ENCODE data around the gene NOL9.
"Not testable (repeated sequence)": the region's sequence is repeated elsewhere in the genome, so short reads cannot be mapped to it uniquely, and the experiment has no call there.

The NOL9 gene

DNA sequence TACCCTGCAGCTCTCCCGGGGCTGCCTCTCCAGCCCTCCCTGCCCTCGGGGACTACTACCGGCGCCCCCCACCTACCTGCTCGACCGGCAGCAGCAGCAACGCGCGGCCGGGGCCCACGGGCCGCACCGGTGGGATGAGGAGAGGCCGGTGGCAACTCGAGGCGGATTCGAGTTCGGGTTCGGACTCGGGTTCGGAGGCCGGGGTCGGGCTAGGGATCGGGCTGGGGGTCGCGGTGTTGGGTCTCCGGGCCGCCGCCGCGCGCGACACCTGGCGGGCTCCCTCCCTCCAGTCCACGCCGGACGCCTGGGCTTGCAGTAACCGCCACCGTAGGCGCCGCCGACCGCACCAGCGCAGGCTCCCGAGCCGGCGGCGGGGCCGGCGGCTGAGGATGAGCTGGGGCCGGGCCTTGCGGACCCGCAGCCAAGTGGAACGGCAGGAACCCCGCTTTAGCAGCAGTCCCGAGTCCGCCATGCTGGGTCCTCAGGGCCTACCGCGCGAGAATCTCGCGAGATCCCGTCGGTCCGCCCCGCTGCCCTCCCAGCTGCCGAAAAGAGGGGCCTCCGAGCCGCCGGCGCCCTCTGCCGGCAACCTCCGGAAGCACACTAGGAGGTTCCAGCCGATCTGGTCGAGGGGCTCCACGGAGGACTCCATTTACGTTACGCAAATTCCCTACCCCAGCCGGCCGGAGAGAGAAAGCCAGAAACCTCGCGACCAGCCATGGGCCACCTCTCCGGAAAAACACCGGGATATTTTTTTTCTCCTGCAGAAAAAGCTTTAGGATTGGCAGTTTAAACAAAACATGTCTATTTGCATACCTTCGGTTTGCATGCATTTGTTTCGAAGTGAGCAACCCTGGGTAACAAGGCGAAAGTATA, at the start of gene NOL9:
Gene NOL9 (minus strand): TSS at position 483 of the 876 bp plus-strand sequence. CDS start 11 bp downstream, at position 472.
- peak; percentile 95 to 97 (median 97) for DNase-seq

DNA sequence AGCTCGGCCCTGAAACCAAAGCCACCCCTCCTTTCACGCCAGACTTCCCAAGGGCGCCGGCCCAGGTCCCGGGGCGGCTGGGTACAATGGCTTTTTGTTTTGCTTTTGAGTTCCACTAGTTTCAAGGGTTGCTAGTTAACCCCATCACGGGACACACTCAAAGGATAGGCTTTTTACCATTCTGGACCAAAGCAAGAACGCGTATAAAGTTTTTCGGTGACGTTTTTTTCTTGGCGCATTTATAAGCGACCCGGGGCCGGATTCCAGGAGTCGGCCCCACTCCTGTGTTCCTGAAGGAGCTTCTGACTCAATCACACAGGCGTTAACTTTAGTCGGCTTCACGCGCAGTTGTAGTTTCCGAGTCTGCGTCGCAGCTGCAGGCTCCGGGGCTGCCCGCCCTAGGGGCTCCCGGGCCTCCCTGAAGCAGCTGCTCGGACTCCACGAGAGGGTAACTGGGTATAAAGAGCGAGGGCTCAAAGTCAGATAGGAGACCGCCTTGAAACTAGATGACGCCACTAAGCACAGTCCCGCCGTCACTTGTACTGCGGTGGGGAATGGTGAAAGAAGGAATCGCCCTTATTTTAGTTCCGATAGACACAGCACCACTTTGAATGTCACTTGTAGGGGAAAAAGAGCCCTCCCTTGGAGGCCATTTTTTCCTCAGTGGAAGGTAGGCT, 49.1 kb upstream of the NOL9 start:
- DNase-seq, result peak; percentile 68 to 77 (median 71)

DNA sequence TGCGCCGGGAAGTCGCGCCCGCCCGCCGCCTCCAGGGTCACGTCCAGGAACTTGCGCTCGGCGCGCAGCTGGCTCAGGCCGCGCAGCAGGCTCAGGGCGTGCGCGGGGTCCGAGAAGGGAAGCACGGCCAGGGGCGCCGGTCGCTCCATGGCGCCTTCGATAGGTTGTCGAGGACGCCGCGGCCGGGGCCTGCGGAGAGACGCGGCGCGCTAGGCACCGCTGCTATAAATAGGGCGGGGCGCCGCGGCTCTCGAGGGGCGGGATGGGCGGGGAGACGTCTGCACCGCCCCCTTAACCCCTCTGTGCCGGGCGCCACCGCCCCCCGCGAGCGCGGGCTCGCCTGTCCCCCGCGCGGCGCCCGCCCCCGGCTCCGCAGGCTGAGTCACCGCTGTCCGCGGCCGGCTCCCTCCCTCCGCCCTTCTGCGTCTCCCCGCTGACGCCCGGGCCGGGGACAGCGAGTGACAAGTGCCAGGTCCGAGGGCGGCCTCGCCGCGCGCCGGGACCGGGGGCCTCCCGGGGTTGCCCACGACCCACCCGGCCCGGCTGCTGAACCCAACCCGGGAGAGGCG, 48.4 kb upstream of the NOL9 start, which contains the start of gene KLHL21:
Gene KLHL21 (minus strand): TSS at position 201 of the 569 bp plus-strand sequence. CDS start 52 bp downstream, at position 149.
- peak; percentile 94 to 98 (median 97) for DNase-seq

DNA sequence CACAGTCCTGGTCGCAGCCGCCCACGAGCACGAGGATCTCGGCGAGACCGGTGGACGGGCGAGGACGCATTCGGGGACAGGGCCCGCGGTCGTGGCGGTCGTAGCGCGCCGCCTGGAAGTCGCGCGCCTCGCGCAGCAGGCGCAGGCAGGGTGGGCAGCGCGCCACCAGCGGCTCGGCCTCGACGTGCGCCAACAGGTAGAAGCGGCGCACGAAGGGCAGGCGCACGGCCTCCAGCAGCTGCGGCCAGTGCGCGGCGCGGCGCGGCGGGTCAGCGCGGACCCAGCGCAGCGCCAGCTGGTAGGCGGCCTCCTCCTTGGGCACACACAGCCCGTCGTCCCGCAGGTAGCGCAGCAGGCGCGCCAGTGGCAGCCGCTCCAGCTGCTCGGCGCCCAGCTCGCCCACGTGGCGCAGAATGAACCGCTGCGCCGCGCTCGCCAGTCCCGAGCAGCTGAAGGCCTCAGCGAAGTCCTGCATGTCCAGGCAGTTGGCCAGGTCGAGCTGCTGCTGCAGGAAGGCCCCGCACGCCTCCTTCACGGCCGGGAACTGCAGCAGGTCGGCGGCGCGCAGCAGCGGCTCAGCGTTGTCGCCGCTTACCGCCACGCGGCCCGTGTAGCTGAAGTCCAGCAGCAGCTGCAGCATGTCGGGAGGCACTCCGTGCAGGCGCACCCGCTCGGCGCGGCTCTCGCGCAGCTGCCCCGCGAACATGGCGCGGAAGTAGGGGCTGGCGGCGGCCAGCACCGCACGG, 47.8 kb upstream of the NOL9 start:
- DNase-seq, result peak in 2 of 3 donors; percentile 37 to 53

DNA sequence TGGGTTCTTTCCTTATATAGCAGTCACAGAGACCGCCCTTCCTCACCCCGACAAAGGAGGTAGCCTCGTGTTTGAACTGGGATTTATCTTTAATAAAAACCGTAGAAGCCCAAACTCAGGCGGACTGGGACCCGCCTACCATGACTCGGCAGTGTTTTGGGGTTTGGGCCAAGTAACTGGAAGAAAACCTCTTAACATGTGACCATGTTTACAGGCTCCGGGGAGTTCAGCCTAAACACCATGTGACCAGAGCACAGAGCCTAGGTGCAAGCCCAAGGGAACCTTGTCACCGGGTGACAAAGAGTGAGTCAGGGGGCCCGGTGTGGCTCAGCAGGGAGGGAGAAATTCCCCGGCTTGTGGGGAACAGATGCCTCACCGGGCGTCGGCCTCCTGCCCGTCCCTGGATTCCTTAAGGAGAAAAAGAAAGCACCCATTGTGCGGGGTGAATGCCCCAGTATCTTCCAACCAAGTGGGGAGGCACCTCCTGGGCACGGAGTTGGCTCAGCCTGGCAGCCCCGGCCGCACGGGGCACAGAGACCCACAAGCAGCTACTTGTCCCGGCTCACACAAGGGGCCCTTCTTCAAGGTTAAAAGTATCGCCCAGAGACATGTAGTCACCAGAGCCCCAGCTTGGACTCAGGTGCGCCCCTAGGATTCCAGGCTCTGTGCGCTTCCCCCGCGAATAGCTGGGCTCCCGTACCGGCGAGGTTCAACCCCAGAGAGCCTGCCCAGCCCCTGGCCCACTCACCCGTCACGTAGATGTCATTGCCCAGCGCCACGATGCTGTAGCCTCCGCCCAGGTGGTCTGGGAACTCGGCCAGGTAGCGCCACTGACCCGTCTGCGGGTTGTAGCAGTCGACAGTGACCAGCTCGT, 47.0 kb upstream of the NOL9 start:
- DNase-seq, result peak; percentile 93 to 97 (median 94)

DNA sequence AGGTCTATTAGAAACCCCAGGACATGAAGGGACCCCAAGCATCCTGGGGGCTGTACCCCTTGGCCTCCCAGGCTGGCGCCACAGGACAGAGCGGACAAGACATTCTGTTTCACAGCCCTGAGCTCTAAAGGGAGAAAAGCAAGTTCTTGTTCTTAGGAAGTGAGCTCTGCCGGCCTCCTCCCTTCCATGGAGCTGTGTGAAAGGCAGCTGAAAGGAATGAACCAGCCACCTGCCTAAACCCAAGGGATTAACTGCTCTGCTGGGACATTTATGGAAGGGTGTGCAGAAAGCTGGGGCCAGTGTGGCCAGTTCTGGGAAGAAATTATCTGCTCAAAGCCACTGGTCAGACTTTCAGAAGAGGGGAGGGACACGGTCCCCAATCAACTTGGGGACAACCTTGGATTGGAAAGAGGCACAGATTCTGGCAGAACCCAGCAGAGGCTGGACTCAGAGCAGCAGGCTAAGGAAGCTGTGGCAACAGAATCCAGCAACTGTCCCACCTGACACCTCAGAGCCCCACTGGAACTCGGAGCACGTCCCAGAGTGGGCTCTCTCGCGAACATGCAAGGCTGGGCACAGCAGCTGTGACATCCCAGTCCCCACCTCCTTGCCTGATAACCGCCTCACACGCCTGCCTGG, 46.2 kb upstream of the NOL9 start:
- DNase-seq, result peak in 2 of 3 donors; percentile 18 to 27

DNA sequence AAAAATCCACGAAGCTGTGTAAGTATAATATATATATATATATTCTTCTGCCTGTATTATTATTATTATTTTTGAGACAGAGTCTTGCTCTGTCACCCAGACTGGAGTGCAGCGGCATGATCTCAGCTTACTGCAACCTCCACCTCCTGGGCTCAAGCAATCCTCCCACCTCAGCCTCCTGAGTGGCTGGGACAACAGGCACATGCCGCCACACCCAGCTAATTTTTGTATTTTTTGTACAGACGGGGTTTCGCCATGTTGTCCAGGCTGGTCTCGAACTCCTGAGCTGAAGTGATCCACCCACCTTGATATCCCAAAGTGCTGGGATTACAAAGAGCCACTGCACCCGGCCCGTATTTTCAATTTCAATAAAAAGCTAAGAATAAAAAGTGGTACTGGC, 45.7 kb upstream of the NOL9 start:
- DNase-seq, result not testable (repeated sequence)

DNA sequence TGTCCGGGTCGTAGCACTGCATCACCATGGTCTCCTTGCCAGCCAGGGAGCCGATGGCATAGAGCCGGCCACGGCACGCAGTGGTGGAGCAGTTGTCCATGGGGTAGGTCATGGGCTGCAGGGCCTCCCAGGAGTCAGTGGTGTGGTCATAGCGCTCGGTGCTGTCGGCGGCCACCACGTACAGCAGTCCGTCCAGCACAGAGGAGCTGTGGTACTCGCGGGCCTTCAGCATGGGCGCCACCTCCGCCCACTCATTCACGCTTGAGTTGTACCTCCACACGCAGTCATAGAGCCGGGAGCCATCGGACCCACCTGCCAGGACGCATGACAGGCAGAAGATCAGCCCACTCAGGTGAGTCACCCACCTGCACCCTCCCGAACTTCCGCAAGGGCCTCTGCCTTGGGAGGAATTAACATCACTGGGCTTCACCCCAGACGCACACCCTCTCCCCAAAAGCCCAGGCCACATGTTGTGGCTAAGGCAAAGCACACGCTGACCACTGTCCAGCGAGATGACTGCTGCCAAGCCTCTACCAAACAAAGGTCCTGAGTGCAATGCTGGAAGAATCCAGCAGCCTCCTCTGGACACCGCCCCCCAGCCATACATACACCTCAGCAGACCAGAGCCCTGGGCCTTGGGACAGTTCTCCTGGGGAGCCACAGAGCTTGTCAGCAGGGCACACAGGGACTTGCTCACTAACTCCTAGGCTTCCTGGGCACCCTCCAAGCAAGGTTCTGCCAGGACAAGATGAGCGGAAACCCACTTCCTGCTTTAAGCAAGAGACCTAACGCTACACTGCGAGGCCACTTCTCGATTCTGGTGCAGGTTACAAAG, 45.0 kb upstream of the NOL9 start:
- DNase-seq, result peak; percentile 56 to 63 (median 61)

DNA sequence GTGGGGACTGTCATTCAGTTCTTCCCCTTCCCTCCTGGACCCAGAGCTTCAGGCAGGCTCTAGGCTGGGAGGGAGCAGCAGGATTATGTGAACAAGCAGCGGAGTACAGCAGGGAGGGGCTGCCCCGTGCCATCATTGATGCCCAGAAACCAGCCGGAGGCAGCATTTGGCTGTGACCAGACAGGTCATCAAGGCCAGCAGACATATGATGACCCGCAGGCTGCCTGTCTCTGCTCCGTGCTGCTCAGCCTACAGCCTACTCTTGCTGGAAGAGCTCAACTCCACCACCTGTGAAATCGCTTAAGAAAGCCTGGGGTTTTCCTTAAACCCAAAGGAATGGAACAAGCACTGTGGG, 43.4 kb upstream of the NOL9 start:
- DNase-seq, result no peak

DNA sequence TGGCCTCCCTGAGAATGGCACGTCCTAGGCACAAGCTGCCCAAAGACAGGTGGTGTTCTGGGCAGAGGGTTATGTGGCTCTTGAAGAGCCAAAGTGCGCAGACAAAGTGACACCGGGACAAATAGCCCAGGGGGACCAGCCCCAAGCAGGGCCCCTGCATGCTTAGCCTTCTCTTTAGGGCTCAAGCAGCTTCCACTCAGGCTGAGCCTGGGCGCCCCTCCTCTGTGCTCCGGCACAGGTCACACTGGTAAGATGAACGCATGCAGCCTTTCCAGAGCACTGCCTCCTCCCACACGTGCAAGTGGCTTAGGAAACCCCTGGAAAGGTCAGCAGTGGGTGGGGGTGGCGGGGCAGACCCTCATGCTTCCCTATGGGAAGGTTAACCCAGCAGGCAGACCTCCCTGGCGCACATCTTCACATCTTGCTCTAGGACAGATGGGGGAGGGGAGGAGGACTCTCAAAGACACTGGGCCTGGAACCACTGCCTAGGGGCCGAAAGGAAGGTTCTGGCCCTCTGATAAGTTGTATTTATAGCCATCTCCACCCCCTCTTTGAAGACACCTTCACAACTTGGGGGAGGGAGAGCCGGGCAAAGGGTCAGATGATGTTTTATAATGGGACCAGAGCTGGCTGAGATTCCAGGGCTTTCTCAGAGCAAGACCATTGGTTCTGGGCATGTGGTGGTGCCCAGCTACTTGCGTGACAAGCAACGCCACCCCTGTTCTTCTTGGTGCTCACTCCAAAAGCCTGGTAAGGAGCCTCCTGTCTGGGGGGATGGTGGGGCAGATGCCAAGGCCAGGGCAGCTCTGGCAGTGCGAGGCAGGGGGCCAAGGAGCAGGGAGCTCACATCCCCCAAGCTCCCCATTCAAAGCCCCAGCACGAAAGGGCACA, 42.8 kb upstream of the NOL9 start:
- DNase-seq, result no peak

DNA sequence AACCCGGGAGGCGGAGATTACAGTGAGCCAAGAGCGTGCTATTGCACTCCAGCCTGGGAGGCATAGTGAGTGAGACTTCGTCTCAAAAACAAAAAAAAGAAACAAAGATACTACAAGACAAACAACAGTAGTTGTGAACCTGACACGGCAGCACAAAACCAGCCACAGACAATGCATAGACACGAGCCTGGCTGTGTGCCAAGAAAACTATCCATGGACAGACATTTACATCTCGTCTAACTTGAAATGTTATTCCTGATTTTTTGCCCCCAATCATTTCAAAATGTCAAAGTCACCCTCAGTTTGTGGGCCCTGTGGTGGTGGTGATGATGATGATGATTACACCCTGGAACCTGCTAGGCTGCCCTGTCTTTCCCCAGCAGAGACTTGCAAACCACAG, 42.0 kb upstream of the NOL9 start:
- DNase-seq, result no peak

DNA sequence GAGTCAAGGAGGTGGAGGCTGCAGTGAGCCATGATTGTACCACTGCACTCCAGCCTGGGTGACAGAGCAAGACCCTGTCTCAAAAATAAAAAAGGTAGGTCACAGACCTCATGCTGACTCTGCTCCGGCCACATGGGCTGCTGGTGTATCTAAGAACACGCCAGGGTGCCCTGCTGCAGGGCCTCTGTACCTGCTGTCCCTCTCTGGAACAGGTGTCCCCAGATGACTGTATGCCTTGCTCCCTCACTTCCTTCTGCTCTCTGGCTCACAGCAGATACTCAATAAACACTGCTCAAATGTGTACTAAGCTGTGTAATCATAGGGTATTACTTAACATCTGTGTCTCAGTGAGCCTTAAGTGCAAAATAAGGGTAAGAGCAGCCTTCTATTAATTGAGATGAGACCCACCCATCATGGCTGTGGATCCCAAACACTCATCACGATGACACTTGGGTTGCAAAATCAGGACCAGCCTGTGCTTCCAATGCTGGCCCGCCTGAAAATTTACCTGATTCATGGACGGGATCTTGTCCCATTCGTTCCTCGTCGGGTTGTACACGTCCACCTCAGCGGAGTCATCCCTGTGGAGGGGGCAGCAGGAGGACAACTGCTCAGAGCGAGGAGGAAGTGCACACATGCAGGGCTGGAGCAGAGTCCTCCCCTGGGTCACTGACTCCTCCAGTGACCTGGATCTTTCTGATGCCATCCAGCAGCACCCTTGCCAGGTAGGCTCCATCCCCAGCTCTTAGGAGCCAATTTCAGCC, 40.8 kb upstream of the NOL9 start:
- DNase-seq, result no peak

DNA sequence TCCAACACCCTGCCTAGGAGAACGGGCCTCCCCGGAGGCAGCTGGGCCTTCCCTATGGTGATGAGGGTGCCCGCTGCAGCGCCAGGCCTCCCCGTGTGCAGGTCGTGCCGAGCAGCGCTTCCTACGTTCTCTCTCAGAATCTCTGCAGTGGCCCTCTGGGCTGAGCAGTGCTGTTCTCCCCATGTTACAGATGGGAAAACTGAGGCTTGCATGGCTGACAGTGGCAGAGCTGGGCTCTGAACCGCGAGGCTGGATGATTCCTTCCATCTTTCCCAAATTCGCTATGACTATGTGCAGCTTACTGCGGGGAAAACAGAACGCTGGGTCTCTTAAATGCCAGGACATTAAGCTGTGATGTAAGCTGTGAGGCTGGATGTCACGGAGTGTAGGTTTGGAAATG, 39.5 kb upstream of the NOL9 start:
- DNase-seq, result no peak

DNA sequence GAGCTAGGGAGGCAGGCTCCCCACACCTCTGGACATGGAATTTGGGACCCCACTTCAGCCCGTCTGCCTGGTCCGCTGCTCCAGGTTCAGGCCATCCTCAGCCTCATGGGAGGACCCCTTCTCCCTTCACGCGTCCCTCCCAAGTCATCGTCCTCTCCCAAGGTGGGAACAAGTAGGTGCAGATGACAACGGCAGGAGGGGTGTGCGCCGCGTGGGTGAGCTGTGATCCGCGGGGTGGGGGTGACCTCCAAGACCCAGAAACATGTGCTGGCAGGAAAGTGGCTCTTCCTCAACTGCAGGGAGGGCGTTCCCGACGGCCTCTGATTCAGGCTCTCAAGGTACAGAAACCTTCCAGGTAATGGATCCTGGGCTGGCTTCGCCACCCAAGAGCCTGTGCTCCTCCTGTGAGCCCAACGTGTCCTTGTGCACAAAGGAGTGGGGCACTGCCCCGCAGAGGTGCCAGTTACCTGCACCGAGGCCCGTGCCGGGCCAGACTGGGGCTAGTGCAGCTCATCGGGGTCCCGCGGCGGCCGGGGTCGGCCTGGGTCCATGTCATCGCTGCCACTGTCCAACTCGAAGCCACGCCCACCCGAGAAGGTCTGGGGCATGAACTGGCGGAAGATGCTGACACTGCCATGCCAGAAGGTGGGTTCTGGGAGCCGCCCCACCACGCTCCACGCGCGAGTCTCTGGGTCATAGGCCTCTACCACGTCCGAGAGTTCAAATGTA, 38.7 kb upstream of the NOL9 start:
- DNase-seq, result no peak

DNA sequence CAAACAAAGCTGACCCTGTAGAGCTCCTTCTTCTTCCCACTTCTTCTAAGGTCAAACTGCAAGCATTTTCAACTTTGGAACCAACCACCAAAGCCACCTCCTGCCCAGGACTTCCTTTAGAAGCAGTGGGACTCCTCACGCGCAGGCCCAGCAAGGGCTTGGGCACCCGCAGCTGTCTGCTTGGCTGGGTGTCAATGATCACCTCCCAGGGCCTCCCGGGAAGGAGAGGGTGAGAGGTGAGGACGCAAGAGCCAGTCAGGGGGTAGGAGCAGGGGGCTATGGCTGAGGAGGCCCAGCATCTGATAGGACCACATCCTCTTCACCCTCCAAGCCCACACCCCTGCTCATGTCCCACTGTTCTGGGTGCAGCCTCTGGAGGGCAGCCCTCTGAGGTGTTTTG, 38.1 kb upstream of the NOL9 start:
- no peak for DNase-seq

DNA sequence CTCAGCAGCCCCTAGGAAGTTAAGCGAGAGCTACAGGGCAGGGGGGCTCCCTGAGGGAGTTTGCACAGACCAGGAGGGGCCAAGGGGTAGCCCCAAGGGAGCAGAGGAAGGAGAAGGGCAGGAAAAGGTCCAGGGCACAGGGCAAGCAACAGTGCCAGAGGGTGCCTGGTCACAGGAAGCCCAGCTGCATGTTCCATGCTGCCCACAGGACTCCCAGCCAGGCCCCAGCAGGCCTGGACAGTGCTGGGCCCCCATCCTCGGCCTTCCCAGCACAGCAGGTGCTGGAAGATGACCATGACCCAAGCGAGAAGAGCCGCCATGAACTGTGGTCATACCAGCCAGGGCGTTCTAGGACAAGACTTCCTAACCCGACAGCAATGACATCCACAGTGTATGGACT, 37.3 kb upstream of the NOL9 start:
- no peak for DNase-seq

DNA sequence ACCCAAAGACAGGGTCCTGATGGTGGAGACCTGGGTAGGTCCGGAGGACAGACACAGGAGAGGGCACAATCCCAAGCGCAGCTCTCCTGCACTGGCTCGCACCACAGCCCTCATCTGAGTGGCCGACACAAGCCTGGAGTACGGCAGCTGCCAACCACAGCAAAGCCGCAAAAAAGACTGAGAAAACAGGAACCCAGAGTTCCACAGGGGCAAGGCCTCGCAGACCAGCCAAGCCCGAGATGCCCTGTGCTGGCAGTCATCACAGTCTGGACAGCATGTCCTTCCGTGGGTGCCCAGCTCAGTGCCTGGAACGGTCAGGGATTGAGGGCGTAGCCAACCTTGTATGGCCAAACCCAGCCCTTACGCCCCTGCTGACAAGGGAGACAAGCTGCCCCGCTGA, 36.9 kb upstream of the NOL9 start:
- DNase-seq, result peak; percentile 56 to 65 (median 64)

DNA sequence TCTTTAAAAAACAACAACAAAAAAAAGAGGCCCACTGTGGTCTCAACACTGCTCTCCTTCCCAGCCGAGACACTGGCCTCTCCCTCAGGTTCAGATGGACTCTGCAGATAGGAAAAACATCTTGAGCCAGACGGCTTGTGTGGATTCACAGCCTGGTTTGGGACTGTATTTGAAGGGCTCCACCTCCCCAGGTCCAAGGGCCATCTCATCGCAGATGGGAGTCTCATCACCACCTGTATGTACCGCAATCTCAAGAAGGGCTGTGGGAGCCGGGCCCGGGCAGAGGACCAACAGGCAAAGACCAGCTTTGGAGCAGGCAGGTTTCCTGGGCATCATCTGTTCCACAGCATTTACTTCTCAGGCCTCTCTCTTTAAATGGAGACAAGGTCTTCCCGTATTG, 35.7 kb upstream of the NOL9 start:
- no peak for DNase-seq
